Measurements from ENCODE around the gene ZFP90.

The ZFP90 gene

DNA sequence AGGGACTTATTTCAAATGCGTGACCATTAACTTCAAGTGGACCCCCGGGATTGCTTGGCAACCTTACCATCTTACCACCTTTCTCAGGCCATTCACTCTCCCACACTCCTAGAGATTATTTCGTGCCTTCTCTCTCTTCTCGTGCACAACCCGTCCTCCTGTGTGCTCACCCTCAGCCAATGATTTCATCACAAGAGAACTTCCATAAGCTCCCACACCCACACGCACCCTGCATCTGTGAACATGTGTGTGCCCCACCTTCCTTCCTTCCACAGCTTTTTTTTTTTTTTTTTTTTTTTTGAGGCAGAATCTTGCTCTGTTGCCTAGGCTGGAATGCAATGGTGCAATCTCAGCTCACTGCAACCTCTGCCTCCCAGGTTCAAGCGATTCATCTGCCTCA lies 78.6 kb downstream of the ZFP90 start:
- TF ChIP-seq, protein P1, sequence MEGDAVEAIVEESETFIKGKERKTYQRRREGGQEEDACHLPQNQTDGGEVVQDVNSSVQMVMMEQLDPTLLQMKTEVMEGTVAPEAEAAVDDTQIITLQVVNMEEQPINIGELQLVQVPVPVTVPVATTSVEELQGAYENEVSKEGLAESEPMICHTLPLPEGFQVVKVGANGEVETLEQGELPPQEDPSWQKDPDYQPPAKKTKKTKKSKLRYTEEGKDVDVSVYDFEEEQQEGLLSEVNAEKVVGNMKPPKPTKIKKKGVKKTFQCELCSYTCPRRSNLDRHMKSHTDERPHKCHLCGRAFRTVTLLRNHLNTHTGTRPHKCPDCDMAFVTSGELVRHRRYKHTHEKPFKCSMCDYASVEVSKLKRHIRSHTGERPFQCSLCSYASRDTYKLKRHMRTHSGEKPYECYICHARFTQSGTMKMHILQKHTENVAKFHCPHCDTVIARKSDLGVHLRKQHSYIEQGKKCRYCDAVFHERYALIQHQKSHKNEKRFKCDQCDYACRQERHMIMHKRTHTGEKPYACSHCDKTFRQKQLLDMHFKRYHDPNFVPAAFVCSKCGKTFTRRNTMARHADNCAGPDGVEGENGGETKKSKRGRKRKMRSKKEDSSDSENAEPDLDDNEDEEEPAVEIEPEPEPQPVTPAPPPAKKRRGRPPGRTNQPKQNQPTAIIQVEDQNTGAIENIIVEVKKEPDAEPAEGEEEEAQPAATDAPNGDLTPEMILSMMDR (conservative IDR thresholded peaks at IDR 0.05): no peak
- TF ChIP-seq ZFX (IDR thresholded peaks at IDR 0.05): no peak
- no peak overlapping the region for H3K27ac ChIP-seq
